ENCODE measurements around the gene FCHSD2.

FCHSD2 gene

GRCh38 chr11:73142128-73142377 is at the start of gene FCHSD2:
TSS of gene FCHSD2 (minus strand) at chr11:73142318. CDS start at chr11:73141877, 441 bp downstream.
- DNase-seq: no peak

DNA sequence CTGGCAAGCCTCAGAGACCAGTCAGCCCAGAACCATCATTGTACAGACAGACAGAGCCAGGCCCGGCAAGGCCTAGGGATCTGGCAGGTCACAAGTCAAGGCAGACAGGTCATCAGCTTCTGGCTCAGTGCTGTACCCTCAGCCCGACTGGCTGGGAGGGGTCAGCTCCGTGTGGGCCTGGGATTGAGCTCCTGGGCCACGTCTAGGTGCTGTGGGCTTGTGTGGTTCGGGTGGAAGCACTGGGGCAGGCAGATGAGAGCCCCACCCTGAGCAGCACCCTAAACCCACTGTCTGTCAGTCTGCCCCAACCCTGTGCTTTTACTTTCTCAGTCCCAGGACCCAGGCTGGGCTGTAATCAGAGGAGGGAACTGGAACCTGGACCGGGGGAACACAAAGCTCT is 49.0 kb upstream of the FCHSD2 start:
- DNase-seq: no peak

DNA sequence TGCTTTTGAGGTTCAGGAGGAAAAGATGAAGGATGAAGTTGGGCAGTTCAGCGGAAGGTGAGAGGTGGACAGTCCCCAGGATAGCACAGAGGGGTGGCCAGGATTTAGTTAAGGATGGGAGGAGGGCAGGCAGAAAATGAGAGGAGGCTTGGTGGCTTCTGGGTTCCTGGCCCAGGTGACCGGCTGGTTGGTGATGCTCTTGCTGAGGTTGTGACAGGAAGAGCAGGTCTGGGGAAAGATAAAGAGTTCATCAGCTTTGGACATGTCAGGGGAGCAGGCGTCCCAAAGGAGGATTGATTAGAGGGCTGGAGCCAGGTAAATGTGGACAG is 48.4 kb upstream of the FCHSD2 start:
- no peak for DNase-seq

DNA sequence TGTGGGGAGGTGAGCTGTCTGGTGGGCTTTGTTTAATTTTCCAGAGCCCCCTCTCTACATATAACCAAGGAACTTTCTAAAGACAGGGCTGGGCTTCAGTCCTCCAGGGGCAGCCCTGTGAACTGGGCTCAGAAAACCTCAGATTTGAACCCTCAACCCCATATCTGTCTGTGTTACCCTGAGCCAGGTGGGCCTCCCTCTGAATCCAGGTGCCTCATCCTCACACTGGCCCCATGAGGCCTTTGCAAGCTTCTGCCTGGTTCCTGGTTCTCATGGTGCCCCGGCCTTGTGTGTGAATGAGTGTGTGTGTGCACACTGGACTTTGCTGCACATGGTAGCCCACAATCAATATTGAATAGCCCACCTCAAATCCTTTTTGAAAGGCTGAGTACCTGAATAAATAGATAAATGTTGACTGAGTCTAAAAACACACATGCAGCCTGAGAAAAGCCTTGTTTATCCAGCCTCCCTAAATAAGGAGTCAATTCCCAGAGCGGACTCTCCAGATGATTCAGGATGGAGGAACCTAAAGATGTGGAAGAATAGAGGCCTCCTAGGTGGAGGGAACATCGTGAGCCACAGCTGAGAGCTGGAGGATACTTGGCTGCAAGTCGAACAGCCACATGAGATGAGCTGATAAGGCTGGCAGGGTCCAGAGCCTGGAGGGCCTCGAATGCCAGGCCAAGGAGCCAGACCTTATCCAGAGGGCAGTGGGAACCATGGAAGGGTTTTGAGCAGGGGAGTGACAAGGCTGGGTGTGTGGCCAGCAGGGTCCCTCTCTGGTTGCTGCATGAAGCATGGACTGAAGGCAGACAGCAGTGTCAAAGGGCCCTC is 47.8 kb upstream of the FCHSD2 start:
- no peak for DNase-seq

- DNase-seq: peak; percentile 85
Observed at GRCh38 chr11:73189315-73189714, 47.2 kb upstream of the FCHSD2 start.

DNA sequence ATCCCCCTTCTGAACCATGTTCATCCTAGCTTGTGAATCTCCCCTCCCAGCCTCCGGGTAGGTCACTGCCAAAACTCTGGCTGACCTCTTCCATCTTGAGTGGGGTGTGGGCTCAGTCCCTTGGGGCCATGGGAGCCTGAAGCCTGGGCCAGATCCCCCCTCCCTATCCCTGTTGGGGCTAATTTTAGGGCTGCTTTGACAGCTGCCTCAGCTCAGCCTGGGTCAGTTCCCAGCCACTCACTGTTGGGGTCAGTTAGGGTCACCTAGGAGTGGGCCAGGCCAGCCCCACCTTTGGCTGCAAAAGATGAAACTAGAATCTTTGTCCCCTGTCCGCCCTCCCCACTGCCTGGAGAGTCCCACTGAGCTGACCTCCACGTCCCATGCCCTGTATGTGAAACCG is 46.2 kb upstream of the FCHSD2 start:
- no peak for DNase-seq

DNA sequence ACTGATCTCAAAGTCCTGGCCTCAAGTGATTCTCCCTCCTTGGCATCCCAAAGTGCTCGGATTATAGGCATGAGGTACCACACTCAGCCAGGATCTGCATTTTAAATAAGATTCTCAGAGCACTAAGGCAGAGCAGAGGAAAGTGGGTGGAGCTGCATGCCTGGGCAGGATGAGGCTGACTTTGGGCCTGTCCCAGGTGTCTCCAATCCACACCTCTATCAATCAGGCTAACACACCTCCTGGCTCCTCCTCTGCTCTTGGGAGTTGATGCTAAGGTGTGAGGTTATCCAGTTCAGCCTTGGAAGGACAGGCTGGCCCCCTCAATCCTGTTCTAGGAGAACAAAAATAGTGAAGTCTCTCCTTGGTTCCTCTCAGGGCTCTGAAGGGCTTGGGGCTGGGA is 45.7 kb upstream of the FCHSD2 start:
- no peak for DNase-seq

DNA sequence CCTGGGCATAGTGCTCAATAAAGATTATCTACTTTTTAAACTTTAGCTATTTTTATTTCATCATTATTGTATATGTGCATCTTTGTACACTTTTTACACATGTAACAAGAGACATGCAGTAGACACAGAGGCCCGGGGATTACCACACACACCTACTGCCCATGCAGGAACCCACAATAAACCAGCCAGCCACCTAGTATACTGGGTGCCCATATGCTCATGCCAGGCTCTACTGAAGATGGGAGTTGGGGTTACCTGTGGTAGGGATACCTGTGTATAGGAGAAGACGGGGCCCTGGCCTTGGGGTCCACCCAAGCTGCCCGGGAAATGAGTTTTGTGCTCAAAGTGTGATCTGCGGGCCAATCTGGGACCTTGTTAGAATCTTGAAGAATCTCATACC is 44.8 kb upstream of the FCHSD2 start:
- DNase-seq: no peak

GRCh38 chr11:73186294-73186850 is 44.3 kb upstream of the FCHSD2 start:
- peak; percentile 55 for DNase-seq

- DNase-seq: no peak
Observed at GRCh38 chr11:73185680-73186293, 43.7 kb upstream of the FCHSD2 start.

- DNase-seq: peak; percentile 69
Observed at GRCh38 chr11:73184953-73185671, 43.0 kb upstream of the FCHSD2 start.

- no peak for DNase-seq
Observed at GRCh38 chr11:73182824-73183321, 40.8 kb upstream of the FCHSD2 start.

GRCh38 chr11:73178681-73179080 is 36.6 kb upstream of the FCHSD2 start:
- DNase-seq: no peak

GRCh38 chr11:73177778-73178539 is 35.8 kb upstream of the FCHSD2 start:
- DNase-seq: peak; percentile 77

DNA sequence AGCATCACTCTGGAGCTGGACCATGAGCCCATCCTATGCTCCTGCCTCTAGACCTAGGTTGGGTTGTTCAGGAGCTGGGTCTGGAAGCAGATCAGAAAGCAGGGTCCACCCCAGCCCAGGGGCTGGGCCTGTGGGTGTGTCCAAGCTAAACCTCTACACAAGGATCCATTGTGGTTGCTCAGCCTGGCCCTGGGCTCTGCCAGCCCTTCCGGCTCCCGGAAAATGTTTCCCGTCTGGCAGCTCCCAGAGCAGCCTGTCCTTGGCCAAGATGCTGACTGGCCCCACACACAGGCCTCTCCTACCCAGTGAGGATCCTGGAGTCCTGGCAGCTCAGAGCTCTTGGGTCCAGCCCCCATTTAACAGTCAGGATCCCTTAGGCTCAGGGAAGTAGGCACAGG is 35.3 kb upstream of the FCHSD2 start:
- no peak for DNase-seq

GRCh38 chr11:73176874-73177155 is 34.7 kb upstream of the FCHSD2 start:
- no peak for DNase-seq

- no peak for DNase-seq
Observed at GRCh38 chr11:73176145-73176873, 34.2 kb upstream of the FCHSD2 start.

GRCh38 chr11:73175551-73176144 is 33.5 kb upstream of the FCHSD2 start:
- no peak for DNase-seq

GRCh38 chr11:73174495-73174791 is 32.3 kb upstream of the FCHSD2 start:
- no peak for DNase-seq

GRCh38 chr11:73173755-73174494 is 31.8 kb upstream of the FCHSD2 start:
- DNase-seq: no peak

DNA sequence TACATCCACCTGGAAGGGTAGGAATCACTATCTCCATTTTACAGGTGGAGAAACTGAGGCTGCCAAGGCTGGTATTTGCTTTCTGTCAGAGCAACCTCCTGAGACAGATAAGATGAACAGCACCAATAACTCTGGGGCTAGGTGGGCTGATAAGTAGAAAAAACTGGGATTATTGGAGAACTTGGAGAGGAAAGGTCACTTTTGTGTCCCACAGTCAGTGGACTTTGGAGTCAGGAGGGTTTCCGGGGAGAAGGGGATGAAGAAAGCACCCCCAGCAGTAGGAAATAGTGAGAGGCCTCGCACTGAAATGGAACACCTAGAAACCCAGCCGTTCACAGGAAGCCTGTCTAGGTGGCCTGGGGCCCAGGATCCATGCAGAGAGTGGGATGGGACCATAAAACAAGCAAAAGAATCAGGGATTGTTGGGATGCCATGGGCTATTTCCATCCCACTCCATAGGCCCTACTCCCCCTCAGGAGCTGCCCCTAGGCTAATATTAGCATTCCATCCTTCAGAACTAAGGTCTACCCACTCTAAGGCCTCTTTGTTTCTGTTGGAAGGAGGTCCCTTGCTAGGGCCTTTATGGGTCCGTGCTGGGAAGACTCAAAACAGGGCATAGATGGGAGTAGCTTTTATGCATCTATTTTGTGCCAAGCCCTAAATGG is 31.0 kb upstream of the FCHSD2 start:
- no peak for DNase-seq
